HepG2 (cell line): ENCODE data around the gene MALRD1. TPM values are rescaled to one million over a fixed set of nuclear protein-coding genes. Genes with fewer than 3 reads are reported as not detected.

ENCODE experiments used
- ATAC-seq: fragments of 200-7000 bp; cut with Tn5 transposase; 3 replicates; pipeline ENCODE4 v1.9.1; 2020; ENCODE audit warnings: mild to moderate bottlenecking, moderate library complexity
- BruUV-seq: library from RNA; stranded (reverse); fragments of 400-500 nt; replicated peaks from 2 replicates; lab custom pipeline; 2021; lab: Mats Ljungman, UMichigan
- CTCF ChIA-PET: fragments of 300-600 bp; formaldehyde crosslinking; extraction: SDS; loops from one replicate; lab custom pipeline; 2021; ENCODE audit warnings: low total read pairs, inconsistent platforms, low intra/inter-chr PET ratio; lab: Yijun Ruan, JAX
- POLR2A ChIA-PET: fragments of 350-600 bp; sonication (Branson Sonifier 250); formaldehyde crosslinking; loops from one replicate; lab custom pipeline; 2020; ENCODE audit warnings: antibody characterized with exemption, inconsistent platforms; lab: Yijun Ruan, JAX
- DNase-seq: peaks from one replicate; pipeline ENCODE4 v3.0.0-alpha.2; 2015; ENCODE audit warnings: low spot score
- FAIRE-seq: peaks from 3 replicates; lab custom pipeline; 2011; peaks lifted over from hg19 to GRCh38; lab: Jason Lieb, UNC
- H2AFZ ChIP-seq: one replicate; pipeline ENCODE4 v1.6.1; 2011; ENCODE audit warnings: low read length, inconsistent platforms
- H3K27ac ChIP-seq: fragments of 300-600 bp; 3 replicates; pipeline ENCODE4 v1.8.0; 2011; ENCODE audit warnings: mixed run types, mild to moderate bottlenecking, mixed read lengths, low read length, inconsistent platforms; ENCODE audit not compliant: insufficient read depth; ENCODE audit errors: extremely low read length
- H3K27me3 ChIP-seq, 2 experiments: fragments of 200-600 bp in 1 of 2; 2 replicates in 1 of 2; 3 replicates in 1 of 2; pipeline versions ENCODE4 v1.6.0 to v1.8.0; 2011; ENCODE audit warnings: low read length in 2 of 2, mild to moderate bottlenecking in 2 of 2, moderate library complexity in 2 of 2, inconsistent platforms in 1 of 2; ENCODE audit not compliant: insufficient read depth in 2 of 2, control insufficient read depth in 1 of 2
- H3K36me3 ChIP-seq, 2 experiments: fragments of 200-600 bp in 1 of 2; replicated peaks in 1 of 2; 2 replicates in 1 of 2; 3 replicates in 1 of 2; pipeline versions ENCODE4 v1.5.1 to v1.8.0; 2011; ENCODE audit warnings: low read length in 2 of 2, inconsistent platforms in 1 of 2; ENCODE audit not compliant: insufficient read depth in 2 of 2, control insufficient read depth in 1 of 2
- H3K4me1 ChIP-seq: 2 replicates; pipeline ENCODE4 v1.5.1; 2012; ENCODE audit warnings: low read length, inconsistent platforms; ENCODE audit not compliant: insufficient read depth
- H3K4me2 ChIP-seq: 2 replicates; pipeline ENCODE4 v1.6.0; 2011; ENCODE audit warnings: low read depth, low read length, inconsistent platforms
- H3K4me3 ChIP-seq, 3 experiments: fragments of 200-600 bp in 1 of 3; sonication (generic), shearing (Covaris generic) in 1 of 3; replicated peaks in 1 of 3; 2 replicates each; pipeline ENCODE4 v1.5.1; 2011 to 2016; ENCODE audit warnings: low read length in 3 of 3, inconsistent platforms in 2 of 3, low read depth in 2 of 3, mild to moderate bottlenecking in 2 of 3, control low read depth in 1 of 3, mixed read lengths in 1 of 3; ENCODE audit not compliant: insufficient read depth in 1 of 3
- H3K79me2 ChIP-seq: one replicate; pipeline ENCODE4 v1.6.1; 2011; ENCODE audit warnings: low read length, inconsistent platforms; ENCODE audit not compliant: insufficient read depth
- H3K9ac ChIP-seq: 2 replicates; pipeline ENCODE4 v1.6.0; 2011; ENCODE audit warnings: mild to moderate bottlenecking, low read depth, low read length, inconsistent platforms; ENCODE audit not compliant: insufficient read depth
- H3K9me3 ChIP-seq: 2 replicates; pipeline ENCODE4 v1.5.1; 2012; ENCODE audit warnings: mild to moderate bottlenecking, low read length
- H4K20me1 ChIP-seq: 2 replicates; pipeline ENCODE4 v1.6.0; 2011; ENCODE audit warnings: inconsistent platforms, mild to moderate bottlenecking, low read length, moderate library complexity; ENCODE audit not compliant: insufficient read depth
- CHD4 ChIP-seq: fragments of 200-600 bp; sonication (generic); IDR thresholded peaks from 2 replicates; pipeline ENCODE4 v1.7.0; 2017; ENCODE audit warnings: mild to moderate bottlenecking, low read length, borderline replicate concordance
- EHMT2 ChIP-seq: fragments of 200-600 bp; sonication (generic); IDR thresholded peaks from 2 replicates; pipeline ENCODE4 v1.7.0; 2017; ENCODE audit warnings: antibody characterized with exemption, low read depth, low read length, borderline replicate concordance
- ETV5 ChIP-seq: IDR thresholded peaks from 2 replicates; pipeline ENCODE4 v1.6.1; 2018; ENCODE audit warnings: missing biosample characterization, missing genetic modification reagents, inconsistent platforms, borderline replicate concordance
- FOXP1 ChIP-seq, 2 experiments: fragments of 450-650 bp in 1 of 2; IDR thresholded peaks; 2 replicates each; pipeline ENCODE4 v1.6.1; 2017 to 2018; ENCODE audit warnings: antibody characterized with exemption in 1 of 2
- GATA4 ChIP-seq: sonication (generic); IDR thresholded peaks from 2 replicates; pipeline ENCODE4 v1.6.1; 2016; ENCODE audit warnings: antibody characterized with exemption, low read depth, borderline replicate concordance
- GTF2F1 ChIP-seq: fragments of 150-350 bp; IDR thresholded peaks from 2 replicates; pipeline ENCODE4 v1.6.1; 2014; ENCODE audit warnings: low read length
- HOXA3 ChIP-seq: sonication (generic); formaldehyde crosslinking; IDR thresholded peaks from 2 replicates; pipeline ENCODE4 v1.5.0; 2020; ENCODE audit warnings: missing genetic modification reagents
- IRX3 ChIP-seq: sonication (generic); formaldehyde crosslinking; IDR thresholded peaks from 2 replicates; pipeline ENCODE4 v1.8.1; 2023; ENCODE audit warnings: mild to moderate bottlenecking, low read depth, missing genetic modification reagents, borderline replicate concordance
- KDM6A ChIP-seq: IDR thresholded peaks from 2 replicates; pipeline ENCODE4 v1.6.1; 2016; ENCODE audit warnings: low read depth
- MAFF ChIP-seq: IDR thresholded peaks from 2 replicates; pipeline ENCODE4 v1.6.1; 2011; ENCODE audit warnings: low read depth, low read length, improper control_type of control experiment
- PHF5A ChIP-seq: IDR thresholded peaks from one replicate; pipeline ENCODE4 v1.6.1; 2018; ENCODE audit warnings: low read depth, missing genetic modification reagents; ENCODE audit not compliant: unreplicated experiment
- TOPORS ChIP-seq: sonication (generic); formaldehyde crosslinking; IDR thresholded peaks from 2 replicates; pipeline ENCODE4 v1.8.0; 2023; ENCODE audit warnings: mild to moderate bottlenecking, missing genetic modification reagents
- USF2 ChIP-seq, 2 experiments: sonication (generic) in 1 of 2; formaldehyde crosslinking in 1 of 2; IDR thresholded peaks; 2 replicates each; pipeline versions ENCODE4 v1.5.1 to v1.6.1; 2011 to 2020; ENCODE audit warnings: borderline replicate concordance in 1 of 2, low read depth in 1 of 2, low read length in 1 of 2, mild to moderate bottlenecking in 1 of 2, missing genetic modification reagents in 1 of 2, moderate library complexity in 1 of 2
- YY1 ChIP-seq: IDR thresholded peaks from 2 replicates; pipeline ENCODE4 v1.6.1; 2011; ENCODE audit warnings: low read length, low read depth, moderate library complexity, mild to moderate bottlenecking; ENCODE audit not compliant: insufficient read depth, insufficient replicate concordance
- ZNF382 ChIP-seq: sonication (generic); formaldehyde crosslinking; IDR thresholded peaks from 2 replicates; pipeline ENCODE4 v1.5.0; 2020; ENCODE audit warnings: missing genetic modification reagents, mild to moderate bottlenecking, borderline replicate concordance
- ZNF572 ChIP-seq: sonication (generic); formaldehyde crosslinking; IDR thresholded peaks from 2 replicates; pipeline ENCODE4 v1.5.1; 2020; ENCODE audit warnings: mild to moderate bottlenecking, missing genetic modification reagents
- ZNF607 ChIP-seq: sonication (generic); formaldehyde crosslinking; IDR thresholded peaks from 2 replicates; pipeline ENCODE4 v1.5.1; 2020; ENCODE audit warnings: missing genetic modification reagents, mild to moderate bottlenecking, borderline replicate concordance
- ZNF878 ChIP-seq: sonication (generic); formaldehyde crosslinking; IDR thresholded peaks from 2 replicates; pipeline ENCODE4 v1.8.1; 2023; ENCODE audit warnings: mild to moderate bottlenecking, missing genetic modification reagents, moderate library complexity
- ZSCAN22 ChIP-seq: sonication (generic); formaldehyde crosslinking; IDR thresholded peaks from 2 replicates; pipeline ENCODE4 v1.4.0; 2020; ENCODE audit warnings: mild to moderate bottlenecking, missing genetic modification reagents
- WGBS: methylation state at CpG from one replicate; pipeline ENCODE4 v1.1.6; 2017; ENCODE audit warnings: low lambda C conversion rate; 5-methylcytosine and 5-hydroxymethylcytosine counted together
- in situ Hi-C: cut with HindIII; loops from 2 replicates; pipeline ENCODE4 v1.10.0; 2017; ENCODE audit warnings: low pct_unique_long_range_greater_than_20kb; ENCODE audit not compliant: extremely low pct_ligation_motif_present
- intact Hi-C: fragments of 100-400 bp; cut with micrococcal nuclease; formaldehyde crosslinking; loops from one replicate; pipeline ENCODE4 v1.10.0; 2022; ENCODE audit not compliant: unreplicated experiment
- polyA plus RNA-seq, 8 experiments: library from polyadenylated mRNA; depleted of rRNA in 3 of 8; stranded (reverse) in 7 of 8; unstranded in 1 of 8; fragments of >200 nt; fragmentation: Illumina TruSeq in 4 of 8; extraction: Trizol in 4 of 8; gene quantifications; 2 replicates each; pipeline versions ENCODE4 v1.2.1 to v1.2.3, GENCODE V29; 2011 to 2016; ENCODE audit warnings: low read depth in 4 of 8, missing spikeins in 1 of 8, mixed read lengths in 1 of 8; ENCODE audit not compliant: insufficient read depth in 1 of 8
- total RNA-seq, 5 experiments: library from RNA; depleted of rRNA; stranded (reverse); fragments of >200 nt; fragmentation: Illumina TruSeq; extraction: Trizol; gene quantifications; 2 replicates each; pipeline ENCODE4 v1.2.3, GENCODE V29; 2016; ENCODE audit warnings: low read depth in 1 of 5
- TF ChIP-seq, protein P1 (sequence below): IDR thresholded peaks from 2 replicates; pipeline ENCODE4 v1.6.1; 2012; ENCODE audit warnings: low read depth, low read length, improper control_type of control experiment

Gene MALRD1
- total and polyA plus RNA-seq, 2 of the 13 experiments (the other 11 are each of a cell fraction or from before 2014, with no cell fraction given), result 5.7 to 15.4 TPM

DNA sequence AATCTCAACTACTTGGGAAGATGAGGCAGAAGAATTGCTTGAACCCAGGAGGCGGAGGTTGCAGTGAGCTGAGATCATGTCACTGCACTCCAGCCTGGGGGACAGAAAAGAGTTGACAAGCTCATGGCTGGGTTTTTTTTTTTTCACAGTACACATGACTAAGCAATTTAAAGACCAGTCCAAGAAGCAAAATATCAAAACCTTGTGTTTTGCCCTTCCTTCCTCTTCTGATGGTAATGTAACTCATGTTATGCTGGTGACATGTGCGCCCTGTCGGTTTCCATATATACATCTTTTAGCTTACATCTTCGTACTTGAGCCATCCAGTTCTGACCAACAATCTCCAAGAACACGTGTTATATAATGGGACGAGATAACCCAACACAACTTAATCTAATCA is 530.0 kb downstream of the MALRD1 start:
- Histone ChIP-seq H3K27ac (no peak overlapping the region), H3K79me2 (no peaks in the 10 kb centered on the region), H3K4me3 (no peak overlapping the region), H4K20me1 (no peaks in the 10 kb centered on the region), H3K4me2 (no peak overlapping the region), H3K9ac (no peak overlapping the region), H3K36me3 (no peaks in the 10 kb centered on the region), H3K9me3 (no peaks in the 10 kb centered on the region), H2AFZ (no peak overlapping the region), H3K27me3 (no peaks in the 10 kb centered on the region), H3K4me1 (no peaks in the 10 kb centered on the region)
- ATAC-seq (no peak), FAIRE-seq (no peak), DNase-seq (no peak)
- in situ Hi-C loops, result no loop called here
- TF ChIP-seq PHF5A (no peak), GTF2F1 (no peak), YY1 (no peak), KDM6A (CRISPR knock-in tag) (no peak), ZNF382 (CRISPR knock-in tag) (no peak), USF2 (IDR thresholded peaks at IDR 0.05; ENCODE audit: low read depth, low read length) (no peak), USF2 (CRISPR knock-in tag; IDR thresholded peaks at IDR 0.05; ENCODE audit: borderline replicate concordance) (no peak), ETV5 (no peak), FOXP1 (IDR thresholded peaks at IDR 0.05) (no peak), FOXP1 (CRISPR knock-in tag; IDR thresholded peaks at IDR 0.05) (no peak), IRX3 (CRISPR knock-in tag) (no peak), MAFF (no peak), ZNF878 (CRISPR knock-in tag) (no peak), TOPORS (CRISPR knock-in tag) (no peak), CHD4 (no peak), ZSCAN22 (CRISPR knock-in tag) (no peak), ZNF572 (no peak), EHMT2 (no peak), ZNF607 (CRISPR knock-in tag) (no peak), HOXA3 (no peak), GATA4 (no peak)
- TF ChIP-seq, protein P1, sequence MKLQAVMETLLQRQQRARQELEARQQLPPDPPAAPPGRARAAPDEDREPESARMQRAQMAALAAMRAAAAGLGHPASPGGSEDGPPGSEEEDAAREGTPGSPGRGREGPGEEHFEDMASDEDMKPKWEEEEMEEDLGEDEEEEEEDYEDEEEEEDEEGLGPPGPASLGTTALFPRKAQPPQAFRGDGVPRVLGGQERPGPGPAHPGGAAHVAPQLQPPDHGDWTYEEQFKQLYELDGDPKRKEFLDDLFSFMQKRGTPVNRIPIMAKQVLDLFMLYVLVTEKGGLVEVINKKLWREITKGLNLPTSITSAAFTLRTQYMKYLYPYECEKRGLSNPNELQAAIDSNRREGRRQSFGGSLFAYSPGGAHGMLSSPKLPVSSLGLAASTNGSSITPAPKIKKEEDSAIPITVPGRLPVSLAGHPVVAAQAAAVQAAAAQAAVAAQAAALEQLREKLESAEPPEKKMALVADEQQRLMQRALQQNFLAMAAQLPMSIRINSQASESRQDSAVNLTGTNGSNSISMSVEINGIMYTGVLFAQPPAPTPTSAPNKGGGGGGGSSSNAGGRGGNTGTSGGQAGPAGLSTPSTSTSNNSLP, result no peak
- 45% methylated on average over 6 of the region's 6 CpGs for WGBS
- ChIA-PET POLR2A (no interaction called here), CTCF (no interaction called here)
- no TSS peak for BruUV-seq
- intact Hi-C loops, result no loop called here
